GM06990 (cell line): ENCODE data around the gene DMAC2.

Source experiments
- DNase-seq: peaks from one replicate; pipeline ENCODE4 v3.0.0-alpha.2; 2011; ENCODE audit not compliant: insufficient read length; ENCODE audit errors: extremely low read depth
- H3K27me3 ChIP-seq: replicated peaks from 2 replicates; pipeline ENCODE4 v1.6.0; 2011; ENCODE audit warnings: low read length; ENCODE audit not compliant: control insufficient read depth, insufficient read depth
- H3K36me3 ChIP-seq: 2 replicates; pipeline ENCODE4 v1.5.1; 2011; ENCODE audit warnings: low read length; ENCODE audit not compliant: control insufficient read depth, insufficient read depth
- H3K4me3 ChIP-seq: replicated peaks from 2 replicates; pipeline ENCODE4 v1.5.1; 2011; ENCODE audit warnings: low read depth, mild to moderate bottlenecking, control low read depth, low read length
- TF ChIP-seq, protein P1 (sequence below): IDR thresholded peaks from 2 replicates; pipeline ENCODE4 v1.5.1; 2011; ENCODE audit warnings: low read length, control low read depth, mild to moderate bottlenecking, inconsistent platforms; ENCODE audit not compliant: insufficient read depth, poor library complexity, severe bottlenecking

Gene DMAC2

DNA sequence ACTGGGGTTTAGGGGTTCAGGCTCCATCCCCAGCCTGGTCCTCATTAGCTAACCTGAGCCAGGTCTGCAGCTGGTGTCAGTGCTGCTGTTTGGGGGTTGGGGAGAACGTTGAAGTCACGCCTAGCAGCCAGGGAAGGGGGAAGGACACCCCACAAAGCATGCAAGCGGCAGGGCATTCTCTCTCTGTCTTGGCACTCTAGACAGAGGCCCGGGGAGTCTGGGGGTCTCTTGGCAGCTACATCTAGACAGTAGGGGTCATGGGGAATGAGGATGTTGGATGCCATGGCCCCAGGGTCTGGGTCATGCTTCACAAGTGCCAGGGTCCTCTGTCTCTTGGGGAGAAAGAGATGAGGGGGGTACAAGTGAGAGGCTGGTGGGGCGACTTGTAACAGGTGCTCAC is 5.9 kb upstream of the DMAC2 start:
- H3K36me3 ChIP-seq: no peaks in the 10 kb centered on the region
- TF ChIP-seq, protein P1, sequence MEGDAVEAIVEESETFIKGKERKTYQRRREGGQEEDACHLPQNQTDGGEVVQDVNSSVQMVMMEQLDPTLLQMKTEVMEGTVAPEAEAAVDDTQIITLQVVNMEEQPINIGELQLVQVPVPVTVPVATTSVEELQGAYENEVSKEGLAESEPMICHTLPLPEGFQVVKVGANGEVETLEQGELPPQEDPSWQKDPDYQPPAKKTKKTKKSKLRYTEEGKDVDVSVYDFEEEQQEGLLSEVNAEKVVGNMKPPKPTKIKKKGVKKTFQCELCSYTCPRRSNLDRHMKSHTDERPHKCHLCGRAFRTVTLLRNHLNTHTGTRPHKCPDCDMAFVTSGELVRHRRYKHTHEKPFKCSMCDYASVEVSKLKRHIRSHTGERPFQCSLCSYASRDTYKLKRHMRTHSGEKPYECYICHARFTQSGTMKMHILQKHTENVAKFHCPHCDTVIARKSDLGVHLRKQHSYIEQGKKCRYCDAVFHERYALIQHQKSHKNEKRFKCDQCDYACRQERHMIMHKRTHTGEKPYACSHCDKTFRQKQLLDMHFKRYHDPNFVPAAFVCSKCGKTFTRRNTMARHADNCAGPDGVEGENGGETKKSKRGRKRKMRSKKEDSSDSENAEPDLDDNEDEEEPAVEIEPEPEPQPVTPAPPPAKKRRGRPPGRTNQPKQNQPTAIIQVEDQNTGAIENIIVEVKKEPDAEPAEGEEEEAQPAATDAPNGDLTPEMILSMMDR: no peak
- no peak for DNase-seq
- no peak overlapping the region for H3K4me3 ChIP-seq
- no peaks in the 10 kb centered on the region for H3K27me3 ChIP-seq

GRCh38 chr19:41443813-41444455 is 4.2 kb upstream of the DMAC2 start:
- Histone ChIP-seq H3K36me3 (no peaks in the 10 kb centered on the region), H3K4me3 (no peak overlapping the region), H3K27me3 (no peaks in the 10 kb centered on the region)
- TF ChIP-seq, protein P1: no peak
- no peak for DNase-seq

- Histone ChIP-seq H3K27me3 (no peaks in the 10 kb centered on the region), H3K4me3 (no peak within 1 kb of the TSS)
These were observed 3.0 kb upstream of the DMAC2 start, which contains the start of gene ERICH4 for GRCh38 chr19:41442473-41443355. Gene ERICH4 (plus strand): TSS chr19:41443156. CDS start chr19:41443170, 14 bp downstream.

DNA sequence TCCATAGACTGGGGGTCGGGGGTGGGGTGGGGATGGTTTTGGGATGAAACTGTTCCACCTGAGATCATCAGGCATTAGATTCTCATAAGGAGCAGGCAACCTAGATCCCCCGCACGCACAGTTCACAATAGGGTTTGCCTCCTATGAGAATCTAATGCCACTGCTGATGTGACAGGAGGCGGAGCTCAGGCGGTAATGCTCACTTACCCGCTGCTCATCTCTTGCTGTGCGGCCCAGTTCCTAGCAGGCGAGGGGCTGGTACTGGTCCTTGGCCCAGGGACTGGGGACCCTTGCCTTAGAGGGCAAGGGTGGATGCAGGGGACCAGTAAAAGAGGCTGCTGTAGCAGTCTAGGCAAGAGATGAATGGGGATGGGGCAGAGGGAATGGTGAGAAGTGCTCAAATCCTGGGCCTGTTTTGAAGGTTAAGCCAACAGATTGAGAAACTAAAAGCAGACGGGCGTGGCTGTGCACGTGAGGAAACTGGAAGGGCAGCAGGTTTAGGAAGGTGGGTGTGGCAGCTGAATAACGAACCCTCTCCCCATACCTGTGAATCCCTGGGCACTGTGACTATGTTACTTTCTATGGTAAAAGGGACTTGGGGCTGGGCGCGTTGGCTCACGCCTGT is 1.7 kb upstream of the DMAC2 start:
- Histone ChIP-seq H3K4me3 (no peak overlapping the region), H3K36me3 (no peaks in the 10 kb centered on the region), H3K27me3 (no peaks in the 10 kb centered on the region)
- TF ChIP-seq, protein P1: no peak
- DNase-seq: no peak

More at GRCh38 chr19:41442473-41443355, 3.0 kb upstream of the DMAC2 start, which contains the start of gene ERICH4:
- TF ChIP-seq, protein P1: no peak
- DNase-seq: no peak
- H3K36me3 ChIP-seq: no peaks in the 10 kb centered on the region

DNA sequence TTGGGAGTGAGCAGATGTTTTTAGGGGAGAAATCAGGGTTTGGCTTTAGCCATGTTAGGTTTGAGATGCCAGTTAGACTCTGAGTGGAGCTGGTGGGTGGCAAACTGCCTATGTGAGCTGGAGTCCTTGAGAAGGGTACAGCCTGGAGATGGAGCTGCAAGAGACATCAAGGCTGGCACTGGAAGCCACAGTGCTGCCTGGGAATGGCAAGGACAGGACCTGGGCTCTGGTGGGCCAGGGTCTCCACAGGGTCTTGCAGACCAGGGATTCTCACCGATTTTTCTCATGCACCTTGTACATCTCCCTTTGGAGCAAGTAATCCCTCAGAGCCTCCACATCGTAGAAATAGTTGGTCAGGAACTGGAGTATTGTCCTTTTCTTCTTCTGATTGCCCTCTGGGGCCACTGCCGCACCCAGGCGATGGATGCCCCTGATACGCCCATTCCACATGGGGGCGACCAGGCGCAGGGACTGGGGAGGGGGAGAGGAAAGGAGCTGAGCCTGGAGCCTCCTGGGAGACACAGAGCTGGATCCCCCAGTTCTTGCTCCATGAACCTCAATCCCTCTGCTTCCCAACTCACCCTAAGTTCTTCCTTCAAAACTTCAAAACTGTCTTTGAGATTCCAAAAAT is 1.7 kb downstream of the DMAC2 start:
- Histone ChIP-seq H3K27me3 (no peaks in the 10 kb centered on the region), H3K4me3 (no peak overlapping the region), H3K36me3 (peaks cover 7% of the 10 kb centered on the region)
- no peak for DNase-seq
- TF ChIP-seq, protein P1: no peak
